Trophoblast cell (in vitro differentiated cells and primary cell): ENCODE data around the gene GSN.
A peak's percentile ranks its signal among the peaks of the same experiment; 100 is the strongest.

Source experiments
- DNase-seq, 2 donors: peaks; one replicate each; pipeline ENCODE4 v3.0.0-alpha.2; 2016
- H2AFZ ChIP-seq: 2 replicates; pipeline ENCODE4 v1.6.1; 2013; ENCODE audit warnings: low read length, moderate library complexity, mild to moderate bottlenecking; ENCODE audit not compliant: insufficient read depth, poor library complexity
- H2AK5ac ChIP-seq: 2 replicates; pipeline ENCODE4 v1.6.1; 2013; ENCODE audit warnings: mild to moderate bottlenecking, low read length
- H2BK120ac ChIP-seq: 2 replicates; pipeline ENCODE4 v1.6.1; 2013; ENCODE audit warnings: low read length, mild to moderate bottlenecking, moderate library complexity; ENCODE audit not compliant: insufficient read depth, poor library complexity
- H2BK12ac ChIP-seq: 2 replicates; pipeline ENCODE4 v1.6.1; 2013; ENCODE audit warnings: mild to moderate bottlenecking, low read length, moderate library complexity
- H2BK5ac ChIP-seq: 2 replicates; pipeline ENCODE4 v1.6.1; 2013; ENCODE audit warnings: low read length, low read depth, moderate library complexity, mild to moderate bottlenecking; ENCODE audit not compliant: poor library complexity
- H3K14ac ChIP-seq: 2 replicates; pipeline ENCODE4 v1.6.1; 2013; ENCODE audit warnings: mild to moderate bottlenecking, low read length
- H3K18ac ChIP-seq: 2 replicates; pipeline ENCODE4 v1.6.1; 2013; ENCODE audit warnings: mild to moderate bottlenecking, low read length
- H3K23ac ChIP-seq: 2 replicates; pipeline ENCODE4 v1.6.1; 2013; ENCODE audit warnings: low read length
- H3K27ac ChIP-seq: 2 replicates; pipeline ENCODE4 v1.5.1; 2013; ENCODE audit warnings: low read depth, mild to moderate bottlenecking, inconsistent platforms, low read length, moderate library complexity
- H3K27me3 ChIP-seq: 2 replicates; pipeline ENCODE4 v1.6.1; 2013; ENCODE audit warnings: inconsistent platforms, mild to moderate bottlenecking, low read length, moderate library complexity; ENCODE audit not compliant: insufficient read depth
- H3K36me3 ChIP-seq, 2 experiments: 1 replicate in 1 of 2; 2 replicates in 1 of 2; pipeline ENCODE4 v1.6.1; 2013; ENCODE audit warnings: low read length in 2 of 2, mild to moderate bottlenecking in 2 of 2, moderate library complexity in 1 of 2; ENCODE audit not compliant: insufficient read depth in 2 of 2, control insufficient read depth in 1 of 2
- H3K4ac ChIP-seq: 2 replicates; pipeline ENCODE4 v1.6.1; 2013; ENCODE audit warnings: low read depth, mild to moderate bottlenecking, low read length, moderate library complexity
- H3K4me1 ChIP-seq, 2 experiments: 1 replicate in 1 of 2; 2 replicates in 1 of 2; pipeline ENCODE4 v1.6.1; 2013; ENCODE audit warnings: low read length in 2 of 2, mild to moderate bottlenecking in 2 of 2, moderate library complexity in 1 of 2; ENCODE audit not compliant: insufficient read depth in 2 of 2, control insufficient read depth in 1 of 2
- H3K4me2 ChIP-seq: 2 replicates; pipeline ENCODE4 v1.6.1; 2013; ENCODE audit warnings: inconsistent platforms, mild to moderate bottlenecking, low read length, moderate library complexity
- H3K4me3 ChIP-seq: 2 replicates; pipeline ENCODE4 v1.5.1; 2013; ENCODE audit warnings: mild to moderate bottlenecking, low read depth, low read length, inconsistent platforms
- H3K79me1 ChIP-seq: one replicate; pipeline ENCODE4 v1.6.1; 2013; ENCODE audit warnings: low read length
- H3K79me2 ChIP-seq: 2 replicates; pipeline ENCODE4 v1.6.1; 2013; ENCODE audit warnings: low read length, mild to moderate bottlenecking; ENCODE audit not compliant: control insufficient read depth, insufficient read depth, poor library complexity
- H3K9ac ChIP-seq: 2 replicates; pipeline ENCODE4 v1.6.1; 2013; ENCODE audit warnings: mild to moderate bottlenecking, low read length
- H3K9me3 ChIP-seq: 2 replicates; pipeline ENCODE4 v1.6.1; 2013; ENCODE audit warnings: low read depth, mild to moderate bottlenecking, control low read depth, inconsistent platforms, low read length; ENCODE audit not compliant: insufficient read depth
- H4K12ac ChIP-seq: 2 replicates; pipeline ENCODE4 v1.6.1; 2013; ENCODE audit warnings: low read depth, mild to moderate bottlenecking, low read length, moderate library complexity
- H4K8ac ChIP-seq: 2 replicates; pipeline ENCODE4 v1.6.1; 2013; ENCODE audit warnings: low read depth, mild to moderate bottlenecking, low read length, moderate library complexity
- H4K91ac ChIP-seq: one replicate; pipeline ENCODE4 v1.6.1; 2013; ENCODE audit warnings: low read depth, mild to moderate bottlenecking, low read length, moderate library complexity
- WGBS: extraction: QIAGEN DNeasy Blood & Tissue Kit; methylation state at CpG from one replicate; pipeline ENCODE4 v1.1.7; 2013; ENCODE audit warnings: missing lambda C conversion rate; ENCODE audit not compliant: insufficient read length, insufficient coverage; ENCODE audit errors: extremely low coverage; 5-methylcytosine and 5-hydroxymethylcytosine counted together

The GSN gene

DNA sequence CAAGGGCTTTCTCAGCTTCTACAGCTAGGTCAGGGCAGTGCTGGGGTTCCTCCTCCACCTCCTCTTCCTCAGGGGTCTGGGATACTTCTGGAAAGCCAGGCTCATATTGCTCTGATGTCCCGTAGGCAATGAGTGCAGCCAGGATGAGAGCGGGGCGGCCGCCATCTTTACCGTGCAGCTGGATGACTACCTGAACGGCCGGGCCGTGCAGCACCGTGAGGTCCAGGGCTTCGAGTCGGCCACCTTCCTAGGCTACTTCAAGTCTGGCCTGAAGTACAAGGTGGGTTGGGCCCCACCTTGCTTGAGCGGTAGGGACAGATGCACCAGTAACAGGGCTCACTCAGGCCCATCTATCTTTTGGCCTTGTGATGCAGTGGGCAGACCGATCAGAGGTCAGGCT lies 34.8 kb downstream of the GSN start:
- no peak overlapping the region for H3K4me2 ChIP-seq
- H3K9ac ChIP-seq: no peak overlapping the region
- peaks cover 4% of the 10 kb centered on the region for H3K79me1 ChIP-seq
- H3K4ac ChIP-seq: no peak overlapping the region
- no peak overlapping the region for H3K23ac ChIP-seq
- no peak overlapping the region for H4K8ac ChIP-seq
- peaks cover 33 to 40% of the 10 kb centered on the region in 2 experiments for H3K36me3 ChIP-seq
- no peak for DNase-seq
- no peak overlapping the region for H2BK120ac ChIP-seq
- no peak overlapping the region for H3K14ac ChIP-seq
- H3K9me3 ChIP-seq: no peaks in the 10 kb centered on the region
- no peak overlapping the region for H3K27ac ChIP-seq
- no peak overlapping the region for H3K18ac ChIP-seq
- peaks cover 6 to 10% of the 10 kb centered on the region in 2 experiments for H3K4me1 ChIP-seq
- no peak overlapping the region for H2AFZ ChIP-seq
- no CpG with 5 or more reads among the region's 13 CpGs for WGBS
- no peak overlapping the region for H2BK5ac ChIP-seq
- no peak overlapping the region for H2BK12ac ChIP-seq
- no peak overlapping the region for H2AK5ac ChIP-seq
- no peaks in the 10 kb centered on the region for H3K79me2 ChIP-seq
- H3K27me3 ChIP-seq: no peaks in the 10 kb centered on the region
- H4K12ac ChIP-seq: no peak overlapping the region
- no peak overlapping the region for H4K91ac ChIP-seq
- no peak overlapping the region for H3K4me3 ChIP-seq

DNA sequence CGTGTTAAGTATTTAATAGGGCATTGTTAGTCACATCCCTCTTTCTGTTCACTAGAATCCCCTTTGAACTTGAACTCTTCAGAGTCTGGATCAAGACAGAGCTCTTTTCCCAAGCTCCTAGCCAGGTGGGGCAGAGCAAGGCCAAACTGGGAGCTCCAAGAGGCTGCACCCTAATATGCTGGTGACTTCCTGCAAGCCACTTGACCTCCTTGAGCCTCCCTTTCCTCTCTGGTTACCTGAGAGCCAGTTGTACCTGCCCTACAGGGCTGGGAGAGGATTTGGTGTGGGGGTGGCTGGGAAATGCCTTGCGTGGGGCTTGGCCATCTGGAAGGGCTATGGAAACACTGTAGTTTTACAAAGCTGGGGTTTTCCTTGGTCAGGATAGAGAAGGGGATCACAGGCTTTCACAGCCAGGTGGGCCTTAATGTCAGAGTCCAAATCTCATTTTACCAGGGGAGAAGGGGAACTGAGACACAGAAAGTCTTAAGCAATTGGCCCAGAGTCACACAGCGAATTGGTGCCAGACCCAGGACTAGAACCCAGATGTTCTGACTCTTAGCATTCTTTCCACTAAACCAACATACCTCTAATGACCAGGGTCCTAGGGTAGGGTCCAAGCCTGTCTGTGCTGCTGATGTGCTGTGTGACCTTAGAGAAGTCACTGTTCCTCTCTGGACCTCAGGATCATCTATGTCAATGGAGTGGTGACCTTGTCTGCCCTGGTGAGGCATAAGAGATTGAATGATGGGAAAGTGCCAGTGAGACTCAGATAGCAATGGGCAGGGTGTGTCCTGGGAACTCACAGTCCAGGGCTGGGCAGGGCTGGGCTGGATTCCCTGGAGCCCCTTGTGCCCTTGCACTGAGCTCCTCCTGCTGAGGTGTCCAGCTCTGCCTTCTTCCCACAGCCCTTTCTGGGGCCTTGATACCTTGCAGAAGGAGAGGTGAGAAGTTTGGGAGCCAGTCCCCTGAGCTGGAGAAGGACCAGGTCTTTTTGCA lies 35.8 kb downstream of the GSN start:
- H3K4me3 ChIP-seq: no peak overlapping the region
- H3K9ac ChIP-seq: no peak overlapping the region
- H3K18ac ChIP-seq: no peak overlapping the region
- H3K27me3 ChIP-seq: no peaks in the 10 kb centered on the region
- no peak overlapping the region for H4K8ac ChIP-seq
- H3K4me2 ChIP-seq: no peak overlapping the region
- H3K27ac ChIP-seq: no peak overlapping the region
- WGBS: no CpG with 5 or more reads among the region's 3 CpGs
- no peak overlapping the region for H2AK5ac ChIP-seq
- no peak for DNase-seq
- peaks cover 4% of the 10 kb centered on the region for H3K79me1 ChIP-seq
- no peak overlapping the region for H4K91ac ChIP-seq
- no peak overlapping the region for H3K14ac ChIP-seq
- H3K23ac ChIP-seq: no peak overlapping the region
- H2BK120ac ChIP-seq: no peak overlapping the region
- no peak overlapping the region for H2AFZ ChIP-seq
- H3K4ac ChIP-seq: no peak overlapping the region
- H2BK5ac ChIP-seq: no peak overlapping the region
- no peaks in the 10 kb centered on the region for H3K9me3 ChIP-seq
- H3K79me2 ChIP-seq: no peaks in the 10 kb centered on the region
- no peak overlapping the region for H2BK12ac ChIP-seq
- peaks cover 6 to 10% of the 10 kb centered on the region in 2 experiments for H3K4me1 ChIP-seq
- peaks cover 40 to 47% of the 10 kb centered on the region in 2 experiments for H3K36me3 ChIP-seq
- no peak overlapping the region for H4K12ac ChIP-seq

DNA sequence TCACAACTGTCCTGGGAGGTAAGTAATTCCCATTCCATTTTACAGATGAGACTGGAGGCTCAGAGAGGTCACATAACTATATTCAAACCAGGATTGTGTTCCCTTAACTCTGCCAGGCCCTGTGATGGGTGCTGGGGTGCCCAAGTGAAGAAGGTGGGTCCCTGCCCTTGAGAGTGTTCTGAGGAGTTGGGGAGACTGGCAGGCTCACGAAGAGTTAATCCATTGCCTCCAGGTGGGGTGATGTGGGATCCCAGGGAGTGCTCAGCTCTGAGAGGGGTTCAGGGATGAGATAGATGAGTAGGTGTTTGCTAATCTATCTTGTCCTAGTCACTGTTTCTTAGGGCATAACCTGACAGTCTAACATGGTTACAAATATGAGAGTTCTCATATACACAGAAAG lies 36.7 kb downstream of the GSN start:
- H3K27me3 ChIP-seq: no peaks in the 10 kb centered on the region
- no peak overlapping the region for H3K4me2 ChIP-seq
- H2BK5ac ChIP-seq: no peak overlapping the region
- H2AFZ ChIP-seq: no peak overlapping the region
- no peak overlapping the region for H3K27ac ChIP-seq
- no peaks in the 10 kb centered on the region for H3K9me3 ChIP-seq
- no peak overlapping the region for H4K91ac ChIP-seq
- H2BK120ac ChIP-seq: no peak overlapping the region
- peaks cover 4 to 6% of the 10 kb centered on the region in 2 experiments for H3K4me1 ChIP-seq
- no peak overlapping the region for H3K4me3 ChIP-seq
- no peak overlapping the region for H4K12ac ChIP-seq
- no peak overlapping the region for H4K8ac ChIP-seq
- no peaks in the 10 kb centered on the region for H3K79me1 ChIP-seq
- no peak overlapping the region for H3K18ac ChIP-seq
- peaks cover 44 to 53% of the 10 kb centered on the region in 2 experiments for H3K36me3 ChIP-seq
- H3K9ac ChIP-seq: no peak overlapping the region
- no peak overlapping the region for H2AK5ac ChIP-seq
- no CpG with 5 or more reads among the region's 1 CpG for WGBS
- H2BK12ac ChIP-seq: no peak overlapping the region
- H3K79me2 ChIP-seq: no peaks in the 10 kb centered on the region
- no peak overlapping the region for H3K4ac ChIP-seq
- H3K23ac ChIP-seq: no peak overlapping the region
- H3K14ac ChIP-seq: no peak overlapping the region
- DNase-seq: no peak

- Histone ChIP-seq H3K27ac (no peak overlapping the region), H3K4me1 (peaks cover 3 to 4% of the 10 kb centered on the region in 2 experiments), H3K4me2 (no peak overlapping the region), H3K36me3 (peaks cover 45 to 54% of the 10 kb centered on the region in 2 experiments), H2AFZ (no peak overlapping the region), H3K9ac (no peak overlapping the region), H4K12ac (no peak overlapping the region), H3K79me1 (no peaks in the 10 kb centered on the region), H3K9me3 (no peaks in the 10 kb centered on the region), H2BK120ac (no peak overlapping the region), H3K4me3 (no peak overlapping the region), H4K8ac (no peak overlapping the region), H3K14ac (no peak overlapping the region), H2AK5ac (no peak overlapping the region), H3K23ac (no peak overlapping the region), H2BK12ac (no peak overlapping the region), H3K4ac (no peak overlapping the region), H3K27me3 (no peaks in the 10 kb centered on the region), H3K79me2 (no peaks in the 10 kb centered on the region), H4K91ac (no peak overlapping the region), H2BK5ac (no peak overlapping the region), H3K18ac (no peak overlapping the region)
- DNase-seq: peak in 1 of 2 donors; percentile 13
- no CpG with 5 or more reads among the region's 13 CpGs for WGBS
Measured at GRCh38 chr9:121305269-121305994, 37.5 kb downstream of the GSN start.
